SIG-M5 treated with dmso at 0.1 percent for 504 hours (cell line): ENCODE results near the gene KCNH1.

ENCODE experiments used
- DNase-seq: peaks from one replicate; lab custom pipeline; 2025; ENCODE audit not compliant: unreplicated experiment; lab: John Stamatoyannopoulos, UW

The KCNH1 gene

GRCh38 chr1:211133836-211134669 lies at the start of gene KCNH1:
Gene KCNH1 (minus strand): TSS chr1:211134148. CDS start chr1:211133945, 203 bp downstream.
- DNase-seq, result peak; percentile 82

- DNase-seq, result no peak
Observed at GRCh38 chr1:211182746-211183145, 48.8 kb upstream of the KCNH1 start.

- DNase-seq, result no peak
Observed at GRCh38 chr1:211174375-211174774, 40.4 kb upstream of the KCNH1 start.

DNA sequence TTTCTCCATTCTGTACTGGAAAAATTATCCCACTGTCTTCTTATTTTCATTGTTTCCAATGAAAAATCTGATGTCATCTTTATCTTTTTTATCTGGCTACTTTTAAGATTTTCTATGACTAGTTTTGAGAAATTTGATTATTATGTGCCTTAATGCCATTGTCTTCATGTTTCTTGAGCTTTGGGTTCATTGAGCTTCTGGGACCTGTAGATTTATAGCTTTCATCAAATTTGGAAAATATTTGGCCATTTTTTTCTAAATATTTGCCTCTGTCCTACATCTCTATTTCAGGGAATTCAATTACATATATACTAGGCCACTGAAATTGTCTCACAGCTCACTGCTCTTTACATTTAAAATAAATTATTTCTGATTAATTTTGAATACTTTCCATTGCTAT lies 38.7 kb upstream of the KCNH1 start:
- DNase-seq, result no peak

- DNase-seq, result no peak
Observed at GRCh38 chr1:211169353-211169752, 35.4 kb upstream of the KCNH1 start.

- no peak for DNase-seq
Observed at GRCh38 chr1:211158866-211159265, 24.9 kb upstream of the KCNH1 start.

DNA sequence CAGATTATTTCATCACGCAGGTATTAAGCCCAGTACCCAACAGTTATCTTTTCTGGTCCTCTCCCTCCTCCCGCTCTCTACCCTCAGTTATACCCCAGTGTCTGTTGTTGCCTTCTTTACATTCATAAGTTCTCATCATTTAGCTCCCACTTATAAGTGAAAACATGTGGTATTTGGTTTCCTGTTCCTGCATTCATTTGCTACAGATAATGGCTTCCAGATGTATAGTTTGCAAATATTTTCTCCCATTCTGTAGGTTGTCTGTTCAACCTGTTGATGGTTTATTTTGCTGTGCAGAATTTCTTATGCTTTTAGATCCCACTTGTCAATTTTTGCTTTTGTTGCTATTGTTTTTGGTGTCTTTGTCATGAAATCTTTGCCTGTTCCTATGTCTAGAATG lies 21.1 kb upstream of the KCNH1 start:
- no peak for DNase-seq

DNA sequence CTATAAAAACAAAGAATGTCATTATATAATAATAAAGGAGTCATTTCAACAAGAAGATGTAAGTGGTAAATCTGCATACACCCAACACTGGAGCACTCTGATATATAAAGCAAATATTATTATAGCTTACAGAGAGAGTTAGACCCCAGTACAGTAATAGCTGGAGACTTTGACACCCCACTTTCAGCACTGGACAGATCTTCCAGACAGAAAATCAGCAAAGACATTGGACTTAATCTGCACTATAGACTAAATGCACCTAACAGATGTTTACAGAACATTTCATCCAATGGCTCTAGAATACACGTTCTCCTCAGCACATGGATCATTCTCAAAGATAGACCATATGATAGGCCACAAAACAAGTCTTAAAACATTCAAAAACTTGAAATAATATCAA lies 20.0 kb upstream of the KCNH1 start:
- DNase-seq, result no peak

DNA sequence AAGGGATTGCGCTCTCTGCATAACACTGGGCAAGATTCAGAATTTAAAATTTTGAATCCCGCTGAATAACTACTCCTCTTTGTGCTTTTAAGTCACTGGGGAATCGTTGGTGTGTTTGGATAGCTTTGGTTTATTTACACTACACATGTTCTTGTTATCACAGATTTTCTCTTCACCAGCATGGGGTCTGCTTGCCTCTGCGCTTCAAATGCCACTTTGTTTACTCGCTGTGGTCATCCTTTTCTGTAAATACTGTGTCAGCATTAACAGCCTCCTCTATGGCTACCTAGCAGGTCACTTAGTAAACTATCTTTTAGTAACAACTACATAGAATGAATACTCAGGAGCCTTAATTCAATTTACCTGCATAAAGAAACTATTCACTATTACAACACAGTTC lies 14.4 kb upstream of the KCNH1 start:
- DNase-seq, result no peak

- no peak for DNase-seq
Observed at GRCh38 chr1:211145944-211146343, 12.0 kb upstream of the KCNH1 start.

GRCh38 chr1:211135342-211135950 lies 1.5 kb upstream of the KCNH1 start:
- DNase-seq, result peak; percentile 48

- no peak for DNase-seq
Observed at GRCh38 chr1:211133393-211133835, 534 bp downstream of the KCNH1 start.

DNA sequence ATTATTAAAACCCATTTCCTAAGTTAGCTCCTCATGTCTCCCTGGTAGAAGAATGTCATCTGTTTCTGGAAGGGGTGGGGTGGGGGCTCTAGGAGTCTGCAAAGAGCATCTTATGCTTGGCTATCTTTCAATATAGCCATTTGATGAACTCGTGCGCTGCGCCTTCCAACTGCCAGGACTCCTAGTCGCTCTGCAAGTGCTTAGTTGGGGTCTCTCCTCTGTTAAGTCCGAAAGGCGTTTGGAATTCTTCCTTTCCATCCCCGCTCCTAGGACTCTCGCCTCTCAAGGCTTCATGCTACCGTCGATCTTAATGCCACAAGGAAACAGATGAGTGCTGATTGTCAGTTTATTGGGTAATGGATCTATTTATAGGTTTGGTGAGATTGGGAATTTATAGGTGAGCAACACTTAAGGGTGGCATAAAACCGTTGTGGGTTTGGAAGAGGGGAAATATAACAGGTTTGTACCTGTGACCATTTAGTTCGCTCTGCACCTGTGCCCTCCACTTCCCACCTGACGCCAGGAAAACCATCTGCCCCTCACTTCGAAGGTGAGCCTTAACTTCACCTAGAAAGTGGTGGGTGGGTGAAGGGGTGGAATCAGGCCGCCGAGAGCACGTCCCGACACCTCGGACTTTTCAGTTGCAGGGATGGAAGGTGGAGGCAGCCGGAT lies 1.1 kb downstream of the KCNH1 start:
- no peak for DNase-seq

DNA sequence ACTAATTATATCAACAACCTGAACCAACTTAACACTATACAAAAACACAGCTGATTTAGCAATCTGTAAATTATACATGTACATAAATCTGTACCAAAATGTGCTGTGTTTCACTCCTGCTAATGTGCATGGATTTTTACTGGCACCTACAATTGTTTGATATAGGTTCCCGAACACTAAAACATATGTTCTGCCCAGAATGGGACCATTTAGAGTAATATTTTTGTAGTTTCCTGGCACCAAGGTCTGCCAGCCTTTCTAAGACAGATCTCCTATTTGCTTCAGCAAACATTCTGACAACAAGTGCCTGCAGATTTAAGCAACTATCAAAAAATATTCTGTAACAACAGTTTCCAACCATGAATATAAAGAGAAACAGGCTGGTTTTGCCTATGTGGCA lies 4.2 kb downstream of the KCNH1 start:
- DNase-seq, result no peak

DNA sequence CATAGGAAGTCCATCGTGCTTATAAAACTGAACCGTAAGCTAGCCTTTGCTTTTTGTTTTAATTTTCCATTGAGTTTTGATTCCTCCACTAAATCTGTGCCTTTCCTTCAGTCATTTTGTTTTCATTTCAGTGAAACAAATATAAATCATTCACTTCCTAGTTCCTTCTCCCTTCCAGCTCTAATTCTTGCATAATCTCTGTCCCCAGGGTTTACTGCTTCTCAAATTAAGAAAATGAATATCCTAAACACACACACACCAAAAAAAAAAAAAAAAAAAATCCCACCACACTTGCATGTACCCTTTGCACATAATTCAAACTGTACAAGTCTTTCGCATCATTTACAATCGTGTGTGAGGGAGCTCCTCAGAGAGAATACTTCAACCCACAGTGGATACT lies 6.8 kb downstream of the KCNH1 start:
- no peak for DNase-seq

DNA sequence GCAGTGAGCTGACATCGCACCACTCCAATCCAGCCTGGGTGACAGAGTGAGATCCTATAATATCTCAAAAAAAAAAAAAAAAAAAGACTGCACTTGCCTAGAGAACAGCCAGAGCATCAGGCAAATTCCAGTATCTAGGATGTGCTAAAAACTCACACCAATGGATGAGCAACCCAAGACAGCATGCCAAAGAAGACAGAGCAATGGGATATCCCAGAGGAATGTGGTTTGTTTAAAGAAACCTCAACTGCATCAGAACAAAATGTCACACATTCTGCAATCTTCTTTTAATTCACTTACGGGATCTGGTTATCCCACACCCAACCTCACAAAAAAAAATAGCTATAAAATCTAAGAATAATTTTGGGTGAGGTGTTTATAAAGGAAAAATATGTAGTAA lies 7.3 kb downstream of the KCNH1 start:
- DNase-seq, result no peak

DNA sequence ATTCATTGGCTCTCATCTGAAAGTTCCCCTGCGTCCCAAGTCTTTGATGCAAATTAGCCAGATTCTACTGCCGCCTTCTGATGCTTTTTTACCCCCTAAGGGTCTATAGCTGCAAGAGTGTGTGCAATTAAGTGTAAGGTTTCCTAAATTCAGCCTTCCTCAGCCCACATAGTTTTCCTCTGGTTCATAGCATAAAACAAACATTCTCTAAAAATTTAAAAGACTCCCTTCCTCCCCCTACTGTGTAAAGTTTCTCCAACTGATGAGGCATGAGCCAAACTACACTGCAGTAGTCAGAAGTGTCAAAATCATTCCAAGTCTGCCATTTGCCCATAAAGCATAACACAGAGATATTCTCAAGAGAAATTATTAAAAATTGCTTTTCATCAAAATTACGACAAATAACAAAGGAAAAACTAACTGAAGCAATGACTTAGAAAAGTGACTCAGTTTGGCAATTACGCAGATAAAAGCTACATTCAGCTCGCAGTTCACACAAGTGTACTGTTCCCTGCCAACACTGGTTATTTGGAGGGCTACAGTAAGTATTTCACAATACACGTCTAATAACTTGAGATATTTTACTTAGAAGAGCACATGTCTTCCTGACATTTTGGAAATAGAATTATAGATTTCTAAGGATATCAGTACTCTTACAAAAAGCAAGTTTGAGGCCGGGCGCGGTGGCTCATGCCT lies 15.4 kb downstream of the KCNH1 start:
- DNase-seq, result no peak

GRCh38 chr1:211114446-211114845 lies 19.5 kb downstream of the KCNH1 start:
- no peak for DNase-seq

DNA sequence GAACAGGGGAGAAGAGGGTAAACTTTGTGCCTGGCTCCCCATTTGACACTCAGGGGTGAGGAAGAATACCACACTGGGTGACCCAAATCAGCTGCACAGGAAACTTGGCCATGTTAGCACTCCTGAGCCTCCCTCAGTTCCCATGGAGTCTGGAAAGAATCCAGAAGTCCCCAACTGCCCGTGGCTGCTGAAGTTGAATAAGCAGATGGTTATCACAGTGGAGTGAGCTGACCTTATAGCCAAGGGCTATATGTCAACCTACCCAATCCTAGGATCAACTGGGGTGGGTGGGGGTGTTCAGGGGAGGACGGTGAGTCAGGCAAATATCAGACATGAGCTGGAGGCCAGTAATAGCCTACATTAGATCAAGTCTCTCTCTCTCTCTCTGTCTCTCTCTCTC lies 20.4 kb downstream of the KCNH1 start:
- DNase-seq, result no peak

DNA sequence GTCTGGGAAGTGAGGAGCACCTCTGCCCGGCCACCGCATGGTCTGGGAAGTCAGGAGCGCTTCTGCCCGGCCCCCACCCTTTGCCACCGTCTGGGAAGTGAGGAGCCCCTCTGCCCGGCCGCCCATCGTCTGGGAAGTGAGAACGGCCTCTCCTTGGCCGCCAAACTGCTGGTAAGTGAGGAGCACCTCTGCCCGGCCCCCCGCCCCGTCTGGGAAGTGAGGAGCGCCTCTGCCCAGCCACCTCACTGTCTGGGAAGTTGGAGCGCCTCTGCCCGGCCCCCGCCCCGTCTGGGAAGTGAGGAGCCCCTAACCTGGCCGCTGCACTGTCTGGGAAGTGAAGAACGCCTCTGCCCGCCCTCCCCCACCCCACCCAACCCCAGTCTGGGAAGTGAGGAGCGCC lies 22.6 kb downstream of the KCNH1 start:
- DNase-seq, result no peak

GRCh38 chr1:211101481-211101880 lies 32.5 kb downstream of the KCNH1 start:
- DNase-seq, result no peak
